GM23338 (cell line): ENCODE results near the gene TAGAP.

Experiments used
- POLR2AphosphoS5 ChIP-seq: IDR thresholded peaks from 2 replicates; pipeline ENCODE4 v1.6.1; 2016; ENCODE audit warnings: antibody characterized with exemption, low read depth
- STAT1 ChIP-seq: IDR thresholded peaks from one replicate; pipeline ENCODE4 v1.6.1; 2016; ENCODE audit warnings: antibody characterized with exemption; ENCODE audit not compliant: unreplicated experiment
- TF ChIP-seq, protein P1 (sequence below), 2 experiments: fragments of 200-600 bp in 1 of 2; sonication (generic) in 1 of 2; conservative IDR thresholded peaks; 2 replicates each; pipeline versions ENCODE4 v1.5.1 to v1.6.1; 2016 to 2017; ENCODE audit warnings: antibody characterized with exemption in 2 of 2, low read depth in 2 of 2, mild to moderate bottlenecking in 2 of 2, moderate library complexity in 1 of 2

GRCh38 chr6:159012201-159012600 is 32.6 kb downstream of the TAGAP start:
- TF ChIP-seq POLR2AphosphoS5, result no peak
- TF ChIP-seq, protein P1, sequence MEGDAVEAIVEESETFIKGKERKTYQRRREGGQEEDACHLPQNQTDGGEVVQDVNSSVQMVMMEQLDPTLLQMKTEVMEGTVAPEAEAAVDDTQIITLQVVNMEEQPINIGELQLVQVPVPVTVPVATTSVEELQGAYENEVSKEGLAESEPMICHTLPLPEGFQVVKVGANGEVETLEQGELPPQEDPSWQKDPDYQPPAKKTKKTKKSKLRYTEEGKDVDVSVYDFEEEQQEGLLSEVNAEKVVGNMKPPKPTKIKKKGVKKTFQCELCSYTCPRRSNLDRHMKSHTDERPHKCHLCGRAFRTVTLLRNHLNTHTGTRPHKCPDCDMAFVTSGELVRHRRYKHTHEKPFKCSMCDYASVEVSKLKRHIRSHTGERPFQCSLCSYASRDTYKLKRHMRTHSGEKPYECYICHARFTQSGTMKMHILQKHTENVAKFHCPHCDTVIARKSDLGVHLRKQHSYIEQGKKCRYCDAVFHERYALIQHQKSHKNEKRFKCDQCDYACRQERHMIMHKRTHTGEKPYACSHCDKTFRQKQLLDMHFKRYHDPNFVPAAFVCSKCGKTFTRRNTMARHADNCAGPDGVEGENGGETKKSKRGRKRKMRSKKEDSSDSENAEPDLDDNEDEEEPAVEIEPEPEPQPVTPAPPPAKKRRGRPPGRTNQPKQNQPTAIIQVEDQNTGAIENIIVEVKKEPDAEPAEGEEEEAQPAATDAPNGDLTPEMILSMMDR (conservative IDR thresholded peaks at IDR 0.05; ENCODE audit: low read depth in 2 of 2), result no peak
- TF ChIP-seq STAT1, result no peak
